Smooth muscle cell of trachea (primary cell): ENCODE measurements around the gene KDM4F. TPM values are rescaled to one million over a fixed set of nuclear protein-coding genes. Genes with fewer than 3 reads are reported as not detected.

Experiments used
- total RNA-seq: library from RNA; depleted of rRNA; stranded (reverse); fragments of >200 nt; gene quantifications from 2 replicates; pipeline ENCODE4 v1.2.1, GENCODE V29; 2014

Gene KDM4F
- not detected in 2 replicates for total RNA-seq

DNA sequence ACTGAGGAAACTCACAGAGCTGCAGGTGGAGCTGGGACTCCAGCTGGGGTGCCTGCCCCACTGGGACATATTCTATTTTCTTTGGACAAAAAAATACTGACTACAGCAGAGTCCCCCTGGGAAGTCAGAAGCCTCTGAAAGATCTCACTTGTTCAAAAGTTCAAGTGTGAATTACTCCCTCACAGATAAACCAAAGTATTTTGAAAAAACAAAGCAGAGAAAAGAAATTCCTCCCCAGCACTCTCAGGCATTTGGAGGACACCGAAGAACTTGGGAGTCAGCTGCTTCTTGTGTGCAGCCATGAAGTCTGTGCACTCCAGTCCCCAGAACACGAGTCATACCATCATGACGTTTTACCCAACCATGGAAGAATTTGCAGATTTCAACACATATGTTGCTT, at the start of gene KDM4F:
Gene KDM4F (plus strand): TSS at position 301 of the 400 bp plus-strand sequence.

DNA sequence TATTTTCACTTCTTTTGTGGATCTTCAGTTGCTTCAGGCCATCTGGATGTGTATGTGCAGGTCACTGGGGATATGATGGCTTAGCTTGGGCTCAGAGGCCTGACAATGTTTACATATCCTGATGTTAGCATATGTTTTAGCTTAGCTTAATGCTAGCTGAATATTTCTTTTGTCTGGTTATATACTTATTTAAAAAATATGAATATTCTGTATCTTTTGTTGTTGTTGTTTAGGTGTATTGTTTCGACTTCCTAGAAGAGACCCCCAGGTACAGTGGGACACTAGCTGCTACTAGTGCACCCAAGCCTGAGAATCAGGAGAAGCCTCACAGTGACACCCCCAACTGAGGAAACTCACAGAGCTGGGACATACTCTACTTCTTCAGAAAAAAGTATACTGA, 24.3 kb upstream of the KDM4F start, which contains the start of gene KDM4E:
Gene KDM4E (plus strand): TSS at position 301 of the 400 bp plus-strand sequence. CDS start 300 bp downstream, outside the sequence.

DNA sequence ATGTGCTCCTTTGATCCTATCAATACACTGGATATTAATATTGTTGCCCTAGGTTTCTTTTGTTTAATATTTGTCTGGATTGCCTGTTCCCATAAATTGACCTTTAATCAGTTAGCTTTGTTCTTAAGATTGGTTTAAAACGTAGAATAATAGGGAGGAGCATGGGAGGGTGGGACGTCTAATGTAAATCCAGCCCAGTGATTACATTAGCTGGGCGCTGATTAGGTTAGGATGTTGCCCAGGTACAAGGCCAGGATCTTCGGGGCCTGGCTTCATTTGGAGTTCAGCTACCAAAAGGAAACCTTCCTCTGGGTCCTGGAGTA, 17.5 kb downstream of the KDM4F start, which contains the start of gene SRSF8:
Gene SRSF8 (plus strand): TSS at position 204 of the 323 bp plus-strand sequence. CDS start 308 bp downstream, outside the sequence.

DNA sequence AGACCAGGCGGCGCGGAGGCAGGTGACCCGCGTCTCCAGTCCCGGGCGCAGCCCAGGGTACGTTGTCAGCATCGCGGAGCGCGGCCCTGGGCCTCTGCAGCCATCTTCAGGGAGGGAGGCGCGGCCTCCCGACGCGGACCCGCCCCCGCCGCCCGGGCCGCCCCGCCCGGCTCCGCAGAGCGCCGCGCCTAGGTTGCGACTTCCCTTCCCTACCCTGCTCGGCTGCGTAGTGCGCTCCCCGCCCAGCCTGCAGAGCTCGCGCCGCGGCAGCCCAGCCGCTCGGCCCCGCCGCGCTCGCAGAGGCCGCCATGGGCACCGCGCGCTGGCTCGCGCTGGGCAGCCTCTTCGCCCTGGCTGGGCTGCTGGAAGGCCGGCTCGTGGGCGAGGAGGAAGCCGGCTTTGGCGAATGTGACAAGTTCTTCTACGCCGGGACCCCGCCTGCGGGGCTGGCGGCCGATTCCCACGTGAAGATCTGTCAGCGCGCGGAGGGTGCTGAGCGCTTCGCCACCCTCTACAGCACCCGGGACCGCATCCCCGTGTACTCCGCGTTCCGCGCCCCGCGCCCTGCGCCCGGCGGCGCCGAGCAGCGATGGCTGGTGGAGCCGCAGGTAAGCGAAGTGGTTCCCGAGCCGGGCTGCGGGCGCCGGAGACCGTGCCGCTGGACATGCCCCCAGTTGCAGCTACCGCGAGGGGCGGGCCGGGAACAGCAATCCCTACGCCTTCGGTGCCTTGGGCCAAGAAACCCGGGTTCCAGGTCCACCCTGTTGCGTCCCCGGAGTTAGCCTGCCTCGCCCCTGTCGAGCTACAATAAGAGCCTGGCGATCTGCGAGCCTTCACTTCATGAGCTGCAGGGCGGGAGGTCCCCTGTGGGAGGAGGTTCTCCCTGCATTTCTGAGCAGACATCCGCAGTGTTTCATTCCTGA, 40.7 kb downstream of the KDM4F start, which contains the start of gene ENDOD1:
Gene ENDOD1 (plus strand): TSS at position 227 of the 923 bp plus-strand sequence. CDS start 82 bp downstream, at position 309.

Other genes starting within 250 kb of the KDM4F start
- 26.5 and 65.5 TPM in 2 replicates for gene CWC15, start 75.9 kb upstream of the KDM4F start, total RNA-seq
- 0.66 and 1.2 TPM in 2 replicates for gene KDM4D, start 75.7 kb upstream of the KDM4F start, total RNA-seq
- gene KDM4E, start 24.2 kb upstream of the KDM4F start, total RNA-seq = not detected in 2 replicates
- gene SRSF8, start 17.5 kb downstream of the KDM4F start, total RNA-seq = 15.2 and 16.1 TPM in 2 replicates
- gene ENDOD1, start 40.4 kb downstream of the KDM4F start, total RNA-seq = 62.4 and 79.2 TPM in 2 replicates
- gene SESN3, start 181.8 kb downstream of the KDM4F start, total RNA-seq = 56.4 and 68.4 TPM in 2 replicates